Femur (tissue), 1 donor: ENCODE data around the gene ZBTB32.
"Not testable (repeated sequence)": the region's sequence is repeated elsewhere in the genome, so short reads cannot be mapped to it uniquely, and the experiment has no call there.

Experiments used
- DNase-seq: peaks from one replicate; pipeline ENCODE4 v3.0.0-alpha.2; 2017

The ZBTB32 gene, protein sequence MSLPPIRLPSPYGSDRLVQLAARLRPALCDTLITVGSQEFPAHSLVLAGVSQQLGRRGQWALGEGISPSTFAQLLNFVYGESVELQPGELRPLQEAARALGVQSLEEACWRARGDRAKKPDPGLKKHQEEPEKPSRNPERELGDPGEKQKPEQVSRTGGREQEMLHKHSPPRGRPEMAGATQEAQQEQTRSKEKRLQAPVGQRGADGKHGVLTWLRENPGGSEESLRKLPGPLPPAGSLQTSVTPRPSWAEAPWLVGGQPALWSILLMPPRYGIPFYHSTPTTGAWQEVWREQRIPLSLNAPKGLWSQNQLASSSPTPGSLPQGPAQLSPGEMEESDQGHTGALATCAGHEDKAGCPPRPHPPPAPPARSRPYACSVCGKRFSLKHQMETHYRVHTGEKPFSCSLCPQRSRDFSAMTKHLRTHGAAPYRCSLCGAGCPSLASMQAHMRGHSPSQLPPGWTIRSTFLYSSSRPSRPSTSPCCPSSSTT

GRCh38 chr19:35704218-35704617 is at the start of gene ZBTB32:
Gene ZBTB32, plus strand, starts transcription at chr19:35704558. Its CDS starts 10,069 bp downstream, at chr19:35714627.
- DNase-seq = peak; percentile 61

GRCh38 chr19:35654828-35655227 is 49.5 kb upstream of the ZBTB32 start:
- DNase-seq = not testable (repeated sequence)

DNA sequence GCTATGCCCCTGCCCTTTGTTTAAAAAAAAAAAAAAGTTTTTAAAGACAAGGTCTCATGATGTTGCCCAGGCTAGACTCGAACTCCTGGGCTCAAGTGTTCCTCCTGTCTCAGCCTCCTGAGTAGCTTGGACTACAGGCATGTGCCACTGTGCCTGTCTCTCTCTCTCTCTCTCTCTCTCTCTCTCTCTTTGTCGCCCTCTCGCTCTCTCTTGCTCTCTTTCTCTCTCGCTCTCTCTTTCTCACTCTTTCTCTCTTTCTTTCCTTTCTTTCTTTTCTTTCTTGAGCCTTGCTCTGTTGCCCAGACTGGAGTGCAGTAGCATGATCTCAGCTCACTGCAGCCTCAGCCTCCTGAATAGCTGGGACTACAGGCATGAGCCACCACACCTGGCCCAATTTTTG is 48.8 kb upstream of the ZBTB32 start:
- no peak for DNase-seq

GRCh38 chr19:35656700-35657099 is 47.7 kb upstream of the ZBTB32 start:
- no peak for DNase-seq

- DNase-seq = no peak
Measured at GRCh38 chr19:35657904-35658700, 46.3 kb upstream of the ZBTB32 start.

GRCh38 chr19:35661995-35662340 is 42.4 kb upstream of the ZBTB32 start:
- DNase-seq = no peak

- no peak for DNase-seq
Measured at GRCh38 chr19:35663981-35664380, 40.4 kb upstream of the ZBTB32 start.

DNA sequence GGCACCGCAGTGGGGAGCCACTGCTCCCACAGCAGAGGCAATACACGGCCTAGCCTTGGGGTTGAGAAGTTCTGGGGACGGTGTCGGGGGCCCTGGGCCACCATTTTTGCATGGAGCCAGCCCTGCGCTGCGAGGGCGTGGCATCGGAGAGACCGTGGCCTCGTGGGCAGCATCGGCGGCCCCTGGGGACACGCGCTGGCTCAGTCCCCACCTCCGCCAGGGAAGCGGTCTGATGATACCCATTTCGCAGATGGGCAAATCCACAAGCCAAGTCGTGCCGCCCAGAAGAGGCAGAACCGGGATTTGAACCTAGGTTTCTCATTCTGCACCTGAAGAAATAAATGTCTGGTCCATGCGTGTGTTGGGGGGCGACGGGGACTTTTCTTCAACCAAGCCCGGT is 39.2 kb upstream of the ZBTB32 start:
- no peak for DNase-seq

DNA sequence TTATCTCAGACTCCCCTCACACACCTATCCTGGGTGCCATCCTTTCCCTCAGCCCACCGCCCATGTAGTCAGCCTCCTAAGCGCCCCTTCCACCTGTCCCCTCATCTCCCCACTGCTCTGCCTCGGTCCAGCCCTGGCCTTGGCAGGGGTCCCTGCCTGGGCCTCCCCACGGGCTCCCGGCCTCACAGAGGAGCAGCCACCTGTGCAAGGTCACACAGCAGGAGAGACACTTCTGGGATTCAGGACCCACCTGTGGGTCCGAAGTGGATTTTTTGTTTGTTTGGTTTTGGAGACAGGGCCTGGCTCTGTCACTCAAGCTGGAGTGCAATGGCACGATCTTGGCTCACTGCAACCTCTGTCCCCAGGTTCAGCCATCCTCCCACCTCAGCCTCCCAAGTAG is 38.8 kb upstream of the ZBTB32 start:
- no peak for DNase-seq

DNA sequence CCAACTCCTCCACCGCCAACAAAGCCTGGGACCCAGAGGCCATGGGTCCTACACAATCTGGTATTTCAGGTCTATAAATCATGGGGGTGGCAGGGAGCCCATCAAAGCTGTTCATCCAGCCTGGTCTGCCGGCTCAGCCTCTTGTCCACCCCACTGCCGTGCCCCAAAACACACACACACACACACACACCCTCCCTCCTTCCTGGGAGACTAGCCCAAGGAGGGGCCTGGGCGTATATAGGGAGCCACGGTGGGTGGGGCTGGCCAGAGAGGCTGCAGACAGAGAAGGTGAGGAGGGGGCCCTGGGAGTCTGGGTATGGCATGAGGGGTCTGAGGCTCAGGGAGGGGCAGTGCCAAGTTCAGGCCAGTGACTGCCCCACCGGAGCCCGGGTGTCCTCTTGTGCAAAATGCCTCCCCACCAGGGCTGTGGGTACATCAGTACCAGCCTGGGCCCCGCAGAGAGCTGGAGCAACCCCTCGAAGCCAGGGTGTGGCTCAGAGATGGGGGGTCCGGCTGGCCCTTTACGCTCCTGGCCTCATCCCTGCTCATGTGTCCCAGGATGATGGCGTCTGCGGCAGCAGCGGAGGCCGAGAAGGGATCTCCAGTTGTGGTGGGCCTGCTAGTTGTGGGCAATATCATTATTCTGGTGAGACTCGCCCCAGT is 38.0 kb upstream of the ZBTB32 start, which contains the start of gene UPK1A:
Gene UPK1A (plus strand): TSS at position 267 of the 663 bp plus-strand sequence. CDS start 296 bp downstream, at position 563.
- DNase-seq = no peak

GRCh38 chr19:35669566-35669965 is 34.8 kb upstream of the ZBTB32 start:
- no peak for DNase-seq

DNA sequence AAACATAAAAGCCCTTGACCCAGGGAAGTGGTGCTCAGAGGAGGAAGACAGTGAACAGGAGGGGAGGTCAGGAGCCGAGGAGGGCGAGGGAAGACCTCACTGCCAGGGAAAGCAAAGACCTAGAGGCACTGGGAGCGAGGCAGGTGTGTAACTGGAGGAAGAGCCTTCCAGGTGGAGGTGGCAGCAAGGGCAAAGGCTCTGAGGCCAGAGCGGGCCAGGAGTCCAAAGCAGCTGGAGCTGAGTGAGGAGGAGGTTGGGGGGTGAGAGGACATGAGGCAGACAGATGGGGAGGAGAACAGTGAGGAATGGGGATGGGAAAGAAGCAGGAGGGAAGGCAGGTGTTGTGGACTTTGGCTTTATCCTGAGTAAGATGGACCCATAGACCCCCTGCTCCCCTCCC is 34.4 kb upstream of the ZBTB32 start:
- DNase-seq = no peak

DNA sequence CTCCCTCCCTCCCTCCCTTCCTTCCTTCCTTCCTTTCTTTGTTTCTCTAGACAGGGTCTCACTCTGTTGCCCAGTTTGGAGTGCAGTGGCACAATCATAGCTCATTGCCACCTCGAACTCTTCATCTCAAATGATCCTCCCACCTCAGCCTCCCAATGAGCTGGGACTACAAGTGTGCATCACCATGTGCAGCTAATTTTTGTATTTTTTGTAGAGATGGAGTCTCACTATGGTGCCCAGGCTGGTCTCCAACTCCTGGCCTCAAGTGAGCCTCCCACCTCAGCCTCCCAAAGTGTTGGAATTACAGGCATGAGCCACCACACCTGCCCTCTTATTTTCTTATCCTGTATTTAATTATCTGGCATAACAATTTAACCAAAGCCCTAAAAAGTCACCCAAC is 33.7 kb upstream of the ZBTB32 start:
- DNase-seq = no peak

DNA sequence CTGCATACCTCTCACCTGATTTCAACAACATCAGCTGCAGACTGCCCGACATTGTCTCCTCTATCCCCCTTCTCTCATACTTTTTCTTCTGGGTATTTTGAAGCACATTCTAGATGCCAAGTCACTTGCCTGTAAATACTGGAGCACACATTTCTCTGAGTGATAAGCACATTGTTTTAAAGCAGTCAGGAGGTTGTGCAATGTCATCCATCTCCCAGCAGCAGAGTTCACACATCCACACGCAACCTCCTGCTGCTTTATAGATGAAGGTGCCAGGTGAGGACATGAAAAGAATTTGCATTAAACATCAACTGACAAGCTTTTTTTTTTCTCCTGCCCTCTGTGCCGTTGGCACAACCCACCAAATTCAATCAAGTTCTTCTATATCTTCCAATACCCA is 32.5 kb upstream of the ZBTB32 start:
- DNase-seq = no peak

- no peak for DNase-seq
Measured at GRCh38 chr19:35673121-35673804, 31.1 kb upstream of the ZBTB32 start.

DNA sequence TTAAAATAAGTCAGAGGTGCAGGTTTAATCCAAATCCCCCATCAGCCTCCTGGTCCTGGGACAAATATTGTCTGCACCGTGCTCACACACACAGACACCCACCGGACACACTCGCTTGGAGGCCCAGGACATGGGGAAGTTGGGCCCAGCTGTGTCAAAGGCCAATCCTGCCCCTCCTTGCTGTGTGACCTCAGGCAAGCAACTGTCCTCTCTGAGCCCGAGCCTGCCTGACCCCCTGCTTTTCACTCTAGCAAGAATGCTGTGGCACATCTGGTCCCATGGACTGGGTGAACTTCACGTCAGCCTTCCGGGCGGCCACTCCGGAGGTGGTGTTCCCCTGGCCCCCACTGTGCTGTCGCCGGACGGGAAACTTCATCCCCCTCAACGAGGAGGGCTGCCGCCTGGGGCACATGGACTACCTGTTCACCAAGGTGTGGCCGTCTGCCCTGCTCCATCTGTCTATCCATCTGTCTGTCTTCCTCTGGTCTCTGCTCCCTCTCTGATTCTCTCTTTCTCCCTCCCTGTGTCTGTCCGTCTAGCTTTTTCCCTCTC is 28.7 kb upstream of the ZBTB32 start:
- no peak for DNase-seq

- DNase-seq = no peak
Measured at GRCh38 chr19:35689836-35690235, 14.5 kb upstream of the ZBTB32 start.

GRCh38 chr19:35691106-35691505 is 13.3 kb upstream of the ZBTB32 start:
- DNase-seq = not testable (repeated sequence)

- no peak for DNase-seq
Measured at GRCh38 chr19:35692010-35692409, 12.3 kb upstream of the ZBTB32 start.

DNA sequence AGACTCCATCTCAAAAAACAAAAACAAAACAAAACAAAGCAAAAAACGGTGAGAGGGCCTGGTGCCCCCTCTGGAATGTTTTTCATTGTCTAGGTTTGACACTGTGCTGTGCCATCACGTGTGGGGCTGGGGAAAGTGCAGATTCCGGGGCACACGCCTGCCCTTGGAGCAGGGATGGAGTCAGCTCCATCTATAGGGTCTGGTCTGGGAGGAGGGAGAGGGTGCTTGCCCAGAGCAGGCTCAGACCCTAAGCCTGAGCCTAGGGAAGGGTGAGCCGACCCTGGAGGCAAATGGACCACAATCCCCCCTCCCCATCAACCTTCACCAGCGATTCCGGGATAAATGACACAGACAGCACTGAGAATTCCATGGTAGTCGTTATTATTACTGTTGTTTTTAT is 10.9 kb upstream of the ZBTB32 start:
- DNase-seq = no peak

DNA sequence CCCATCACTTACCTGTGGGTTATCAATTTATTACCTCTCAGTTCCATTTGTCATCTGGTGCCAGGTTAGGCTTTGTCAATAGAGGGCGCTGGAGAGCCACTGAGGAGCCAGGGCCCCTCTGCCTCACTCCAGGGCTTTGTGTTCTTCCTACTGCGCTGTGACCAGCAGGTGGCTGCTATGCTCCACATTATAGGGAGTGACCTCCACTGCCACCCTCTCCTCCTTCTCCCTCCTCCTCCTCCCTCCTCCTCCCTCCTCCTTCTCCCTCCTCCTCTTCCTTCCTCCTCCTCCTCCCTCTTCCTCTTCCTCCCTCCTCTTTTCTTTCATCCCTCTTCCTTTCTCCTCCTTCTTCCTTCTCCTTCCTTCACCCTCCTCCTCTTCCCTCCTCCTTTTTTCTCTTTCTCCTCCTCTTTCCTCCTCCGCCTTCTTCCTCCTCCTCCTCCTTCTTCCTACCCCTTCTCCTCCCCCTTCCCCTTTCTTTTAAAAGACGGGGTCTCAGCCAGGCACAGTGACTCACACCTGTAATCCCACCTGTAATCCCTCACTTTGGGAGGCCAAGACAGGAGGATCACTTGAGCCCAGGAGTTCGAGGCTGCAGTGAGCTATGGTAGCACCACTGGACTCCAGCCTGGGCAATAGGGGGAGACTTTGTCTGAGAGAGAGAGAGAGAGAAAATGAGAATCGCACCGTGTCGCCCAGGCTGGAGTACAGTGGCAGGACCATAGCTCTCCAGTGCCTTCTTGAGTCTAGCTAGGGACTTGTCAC is 10.3 kb upstream of the ZBTB32 start:
- DNase-seq = peak; percentile 90
